Osteocyte (in vitro differentiated cells): Measurements from ENCODE around the gene GABRA4. TPM values are rescaled to one million over a fixed set of nuclear protein-coding genes. Genes with fewer than 3 reads are reported as not detected.

ENCODE experiments used
- DNase-seq: peaks from one replicate; pipeline ENCODE4 v3.0.0; 2021; ENCODE audit warnings: mixed read lengths; ENCODE audit not compliant: unreplicated experiment; ENCODE audit errors: extremely low spot score
- H3K27ac Mint-ChIP-seq: one replicate; pipeline ENCODE4 v1.8.0; 2021; ENCODE audit warnings: mild to moderate bottlenecking, mixed read lengths; ENCODE audit not compliant: unreplicated experiment
- H3K27me3 Mint-ChIP-seq: one replicate; pipeline ENCODE4 v1.8.0; 2021; ENCODE audit warnings: mixed read lengths; ENCODE audit not compliant: unreplicated experiment
- H3K36me3 Mint-ChIP-seq: one replicate; pipeline ENCODE4 v1.8.0; 2021; ENCODE audit warnings: mixed read lengths; ENCODE audit not compliant: unreplicated experiment
- H3K4me1 Mint-ChIP-seq: one replicate; pipeline ENCODE4 v1.8.0; 2021; ENCODE audit warnings: mixed read lengths; ENCODE audit not compliant: unreplicated experiment
- H3K4me3 Mint-ChIP-seq: one replicate; pipeline ENCODE4 v1.8.0; 2021; ENCODE audit warnings: mild to moderate bottlenecking, moderate library complexity, mixed read lengths; ENCODE audit not compliant: unreplicated experiment
- H3K9me3 Mint-ChIP-seq: one replicate; pipeline ENCODE4 v1.8.0; 2021; ENCODE audit warnings: mixed read lengths; ENCODE audit not compliant: unreplicated experiment
- total RNA-seq: library from RNA; stranded (reverse); gene quantifications from 2 replicates; pipeline ENCODE4 v1.2.1, GENCODE V29; 2021
- TF ChIP-seq, protein P1 (sequence below): fragments of 200-600 bp; sonication (generic); IDR thresholded peaks from 2 replicates; pipeline ENCODE4 v1.5.0; 2021; ENCODE audit warnings: antibody characterized with exemption, mild to moderate bottlenecking, moderate library complexity

The GABRA4 gene
- total RNA-seq, 1 donor from 2014 or later: not detected

DNA sequence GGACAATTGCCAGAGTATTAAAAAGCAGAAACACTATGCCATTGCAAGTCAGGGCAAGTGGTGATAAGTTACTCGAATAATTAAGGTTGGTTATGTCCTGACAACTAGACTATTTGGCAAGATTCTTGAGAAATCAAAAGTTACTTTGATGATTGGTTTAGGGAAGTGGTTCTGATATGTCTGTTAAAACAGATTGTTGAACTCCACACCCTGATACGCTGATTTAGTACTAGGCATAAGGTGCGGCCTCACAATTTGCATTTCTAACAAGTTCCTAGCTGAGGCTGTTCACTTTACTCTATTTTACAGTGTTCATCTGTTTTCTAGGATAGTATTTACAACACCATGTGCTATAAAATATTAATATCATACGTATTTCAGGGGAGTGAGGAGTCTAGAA lies 12.5 kb downstream of the GABRA4 start:
- Mint-ChIP-seq H3K36me3 (no peaks in the 10 kb centered on the region), H3K27me3 (peaks cover 46% of the 10 kb centered on the region), H3K4me3 (no peak overlapping the region), H3K27ac (no peak overlapping the region), H3K4me1 (no peaks in the 10 kb centered on the region), H3K9me3 (no peaks in the 10 kb centered on the region)
- DNase-seq: no peak
- TF ChIP-seq, protein P1, sequence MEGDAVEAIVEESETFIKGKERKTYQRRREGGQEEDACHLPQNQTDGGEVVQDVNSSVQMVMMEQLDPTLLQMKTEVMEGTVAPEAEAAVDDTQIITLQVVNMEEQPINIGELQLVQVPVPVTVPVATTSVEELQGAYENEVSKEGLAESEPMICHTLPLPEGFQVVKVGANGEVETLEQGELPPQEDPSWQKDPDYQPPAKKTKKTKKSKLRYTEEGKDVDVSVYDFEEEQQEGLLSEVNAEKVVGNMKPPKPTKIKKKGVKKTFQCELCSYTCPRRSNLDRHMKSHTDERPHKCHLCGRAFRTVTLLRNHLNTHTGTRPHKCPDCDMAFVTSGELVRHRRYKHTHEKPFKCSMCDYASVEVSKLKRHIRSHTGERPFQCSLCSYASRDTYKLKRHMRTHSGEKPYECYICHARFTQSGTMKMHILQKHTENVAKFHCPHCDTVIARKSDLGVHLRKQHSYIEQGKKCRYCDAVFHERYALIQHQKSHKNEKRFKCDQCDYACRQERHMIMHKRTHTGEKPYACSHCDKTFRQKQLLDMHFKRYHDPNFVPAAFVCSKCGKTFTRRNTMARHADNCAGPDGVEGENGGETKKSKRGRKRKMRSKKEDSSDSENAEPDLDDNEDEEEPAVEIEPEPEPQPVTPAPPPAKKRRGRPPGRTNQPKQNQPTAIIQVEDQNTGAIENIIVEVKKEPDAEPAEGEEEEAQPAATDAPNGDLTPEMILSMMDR: no peak

DNA sequence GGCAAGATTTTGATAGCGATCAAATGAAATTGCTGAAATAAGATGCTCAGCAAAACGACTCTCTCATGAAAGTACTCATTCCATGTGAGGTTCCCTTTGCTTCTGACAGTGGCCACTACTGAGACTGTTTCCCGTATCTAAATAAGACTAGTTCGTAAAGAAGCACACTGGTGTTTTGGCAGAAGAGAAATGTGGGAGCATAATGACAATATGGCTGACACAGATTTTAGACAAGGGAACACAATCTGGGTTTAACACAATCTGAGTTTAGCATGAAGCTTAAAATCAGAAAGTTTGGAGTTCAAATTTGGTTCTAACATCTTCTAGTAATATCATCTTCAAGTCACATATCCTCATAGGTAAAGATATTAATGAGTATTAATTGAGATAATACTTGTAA lies 13.7 kb downstream of the GABRA4 start:
- TF ChIP-seq, protein P1: no peak
- DNase-seq: no peak
- H3K36me3 Mint-ChIP-seq: no peaks in the 10 kb centered on the region
- peaks cover 55% of the 10 kb centered on the region for H3K27me3 Mint-ChIP-seq
- H3K27ac Mint-ChIP-seq: no peak overlapping the region
- no peaks in the 10 kb centered on the region for H3K4me1 Mint-ChIP-seq
- no peaks in the 10 kb centered on the region for H3K9me3 Mint-ChIP-seq
- H3K4me3 Mint-ChIP-seq: no peak overlapping the region

DNA sequence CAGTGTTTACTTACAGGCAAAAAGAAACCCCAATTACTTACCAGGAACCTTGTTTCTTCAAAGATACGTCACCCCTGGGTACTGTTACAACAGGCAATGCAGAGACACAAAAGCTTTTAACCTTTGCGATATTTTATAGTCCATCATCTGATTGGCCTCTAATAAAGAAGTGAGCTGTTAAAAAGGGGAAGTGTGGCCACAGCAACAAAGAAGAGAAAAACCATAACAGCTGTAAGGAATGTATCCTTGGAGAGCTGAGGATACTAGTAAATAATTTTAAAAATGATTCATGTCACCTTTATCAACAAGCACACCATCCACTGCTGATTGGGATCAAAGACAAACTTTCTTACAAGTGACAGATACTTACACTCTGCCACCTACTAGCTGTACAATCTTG lies 14.1 kb downstream of the GABRA4 start:
- Mint-ChIP-seq H3K4me3 (no peak overlapping the region), H3K27me3 (peaks cover 56% of the 10 kb centered on the region), H3K27ac (no peak overlapping the region)

DNA sequence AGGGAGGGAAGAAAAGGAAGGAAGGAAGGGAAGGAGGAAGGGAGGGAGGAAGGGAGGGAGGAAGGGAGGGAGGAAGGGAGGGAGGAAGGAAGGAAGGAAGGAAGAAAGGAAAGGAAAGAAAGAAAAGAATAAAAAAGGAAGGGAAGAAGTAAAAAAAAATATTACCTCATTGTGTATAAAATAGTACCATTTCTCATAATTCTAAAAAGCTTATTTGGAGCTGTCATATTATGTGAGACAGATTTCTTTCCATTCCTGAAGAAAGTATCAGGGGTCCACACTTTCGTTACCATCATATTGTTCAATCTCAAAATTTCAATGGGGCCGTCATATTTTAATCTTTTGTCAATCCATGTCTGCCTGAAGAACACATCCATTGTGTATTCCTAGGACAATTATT lies 16.1 kb downstream of the GABRA4 start:
- no peaks in the 10 kb centered on the region for H3K4me1 Mint-ChIP-seq
- TF ChIP-seq, protein P1: no peak
- DNase-seq: no peak
- H3K36me3 Mint-ChIP-seq: no peaks in the 10 kb centered on the region
- H3K27ac Mint-ChIP-seq: no peak overlapping the region
- H3K27me3 Mint-ChIP-seq: peaks cover 60% of the 10 kb centered on the region
- no peak overlapping the region for H3K4me3 Mint-ChIP-seq
- no peaks in the 10 kb centered on the region for H3K9me3 Mint-ChIP-seq

More for the DNA sequence above, 14.1 kb downstream of the GABRA4 start:
- DNase-seq: no peak
- H3K4me1 Mint-ChIP-seq: no peaks in the 10 kb centered on the region
- H3K9me3 Mint-ChIP-seq: no peaks in the 10 kb centered on the region
- no peaks in the 10 kb centered on the region for H3K36me3 Mint-ChIP-seq
- TF ChIP-seq, protein P1: no peak

DNA sequence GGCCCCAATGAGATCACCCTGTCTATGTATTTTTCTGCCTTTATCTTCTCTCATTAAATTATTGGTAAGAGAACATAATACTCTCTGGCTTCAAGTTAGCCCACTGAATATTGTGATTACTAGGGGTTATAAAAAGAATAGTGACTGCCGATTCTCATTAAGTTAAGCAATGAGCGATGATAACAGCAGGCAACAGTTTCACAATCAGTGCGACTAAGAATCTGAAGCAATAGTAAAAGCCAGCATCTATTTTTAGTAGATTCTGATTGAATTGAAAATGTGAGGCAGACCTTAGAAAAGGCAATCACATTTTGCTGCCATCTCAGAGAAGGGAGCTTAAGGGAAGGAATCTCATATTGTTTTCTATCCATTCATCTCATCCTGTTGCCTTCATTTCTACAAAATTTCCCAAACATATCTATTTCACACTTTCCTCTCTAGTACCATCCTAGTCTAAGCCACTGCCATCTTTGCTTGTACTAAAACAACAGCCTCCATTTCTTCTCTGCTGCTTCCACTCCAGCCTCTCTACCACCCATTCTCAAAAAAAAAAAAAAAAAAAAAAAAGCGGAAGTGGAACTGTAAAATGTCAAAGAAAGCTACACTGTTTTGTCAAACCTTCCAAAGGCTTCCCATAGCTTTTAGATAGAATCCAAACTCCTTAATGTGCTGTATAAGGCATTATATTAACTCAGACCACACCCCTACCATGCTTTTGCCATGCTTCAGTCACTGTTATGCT lies 17.4 kb downstream of the GABRA4 start:
- TF ChIP-seq, protein P1: no peak
- no peak for DNase-seq
- Mint-ChIP-seq H3K36me3 (no peaks in the 10 kb centered on the region), H3K4me1 (no peaks in the 10 kb centered on the region), H3K4me3 (no peak overlapping the region), H3K9me3 (no peaks in the 10 kb centered on the region), H3K27me3 (peaks cover 57% of the 10 kb centered on the region), H3K27ac (no peak overlapping the region)
